ENCODE measurements around the gene SSR2.

Gene SSR2

GRCh38 chr1:156052862-156053767 is 32.4 kb upstream of the SSR2 start (continued):
- TF ChIP-seq CTCF (tag by site-specific recombination; IDR thresholded peaks at IDR 0.05) (peak; percentile 91), SP2 (tag by site-specific recombination; IDR thresholded peaks at IDR 0.05) (peak; percentile 74), ZNF10 (tag by site-specific recombination; IDR thresholded peaks at IDR 0.05) (no peak), SP3 (tag by site-specific recombination; IDR thresholded peaks at IDR 0.05) (peak; percentile 78), ZNF530 (tag by site-specific recombination; IDR thresholded peaks at IDR 0.05; ENCODE audit: low read depth) (no peak), ZNF354C (tag by site-specific recombination; IDR thresholded peaks at IDR 0.05; ENCODE audit: borderline replicate concordance, low read depth) (no peak), PBX3 (CRISPR knock-in tag; IDR thresholded peaks at IDR 0.05) (no peak), BCL11B (tag by site-specific recombination; IDR thresholded peaks at IDR 0.05; ENCODE audit: low read depth) (no peak), ZNF548 (tag by site-specific recombination; IDR thresholded peaks at IDR 0.05) (no peak), ZNF707 (tag by site-specific recombination; IDR thresholded peaks at IDR 0.05) (no peak), ZIC2 (tag by site-specific recombination; IDR thresholded peaks at IDR 0.05) (peak; percentile 18; the same call in 1 of the 2 replicates), ZNF510 (tag by site-specific recombination; IDR thresholded peaks at IDR 0.05; ENCODE audit: insufficient replicate concordance) (no peak), BCL6B (tag by site-specific recombination; IDR thresholded peaks at IDR 0.05) (no peak), BCL11A (tag by site-specific recombination; IDR thresholded peaks at IDR 0.05; ENCODE audit: low read depth) (no peak), HOXD13 (CRISPR knock-in tag; IDR thresholded peaks at IDR 0.05; ENCODE audit: borderline replicate concordance) (no peak), KLF8 (tag by site-specific recombination; IDR thresholded peaks at IDR 0.05) (0 out of 2 replicates have a peak, but pooled peaks have one; percentile 21), ZNF221 (tag by site-specific recombination; IDR thresholded peaks at IDR 0.05; ENCODE audit: borderline replicate concordance) (no peak), ZNF843 (tag by site-specific recombination; IDR thresholded peaks at IDR 0.05) (no peak), ZNF266 (tag by site-specific recombination; IDR thresholded peaks at IDR 0.05; ENCODE audit: low read depth) (no peak), ZNF488 (tag by site-specific recombination; IDR thresholded peaks at IDR 0.05) (no peak), ZNF184 (tag by site-specific recombination; IDR thresholded peaks at IDR 0.05) (no peak), ZBTB44 (tag by site-specific recombination; IDR thresholded peaks at IDR 0.05) (no peak), ZSCAN4 (tag by site-specific recombination; IDR thresholded peaks at IDR 0.05) (peak; percentile 55), HOXC10 (CRISPR knock-in tag; IDR thresholded peaks at IDR 0.05) (no peak), KLF7 (tag by site-specific recombination; IDR thresholded peaks at IDR 0.05; ENCODE audit: borderline replicate concordance) (0 out of 2 replicates have a peak, but pooled peaks have one; percentile 15), SALL2 (tag by site-specific recombination; IDR thresholded peaks at IDR 0.05; ENCODE audit: borderline replicate concordance) (no peak), ZNF341 (tag by site-specific recombination; IDR thresholded peaks at IDR 0.05; ENCODE audit: low read depth) (peak; percentile 45; the same call in 1 of the 2 replicates), ZNF214 (tag by site-specific recombination; IDR thresholded peaks at IDR 0.05; ENCODE audit: borderline replicate concordance) (no peak), ZNF133 (tag by site-specific recombination; IDR thresholded peaks at IDR 0.05) (no peak), ZNF48 (tag by site-specific recombination; IDR thresholded peaks at IDR 0.05) (no peak), ZNF580 (tag by site-specific recombination; IDR thresholded peaks at IDR 0.05) (0 out of 2 replicates have a peak, but pooled peaks have one; percentile 59), ZNF19 (tag by site-specific recombination; IDR thresholded peaks at IDR 0.05; ENCODE audit: low read depth) (no peak)

All from HEK293 (cell line).